H9 (cell line): ENCODE data around the gene ABHD8. TPM values are rescaled to one million over a fixed set of nuclear protein-coding genes. Genes with fewer than 3 reads are reported as not detected.

Experiments used
- DNase-seq: peaks from one replicate; pipeline ENCODE4 v3.0.0-alpha.2; 2017
- H2AFZ ChIP-seq: one replicate; pipeline ENCODE4 v1.6.1; 2013; ENCODE audit warnings: mild to moderate bottlenecking, low read length, control low read depth, moderate library complexity
- H2AK5ac ChIP-seq: 2 replicates; pipeline ENCODE4 v1.6.1; 2013; ENCODE audit warnings: low read length, control low read depth, mixed read lengths; ENCODE audit not compliant: insufficient read length
- H2BK120ac ChIP-seq: one replicate; pipeline ENCODE4 v1.6.1; 2013; ENCODE audit warnings: low read depth, mild to moderate bottlenecking, low read length, control low read depth, inconsistent platforms; ENCODE audit not compliant: poor library complexity, severe bottlenecking
- H2BK12ac ChIP-seq: 2 replicates; pipeline ENCODE4 v1.6.1; 2013; ENCODE audit warnings: low read length, control low read depth, mixed read lengths, low read depth; ENCODE audit not compliant: insufficient read length
- H2BK15ac ChIP-seq: 2 replicates; pipeline ENCODE4 v1.6.1; 2013; ENCODE audit warnings: low read depth, low read length, control low read depth
- H2BK20ac ChIP-seq: one replicate; pipeline ENCODE4 v1.6.1; 2013; ENCODE audit warnings: low read depth, mild to moderate bottlenecking, low read length, control low read depth, inconsistent platforms; ENCODE audit not compliant: poor library complexity, severe bottlenecking
- H2BK5ac ChIP-seq: 2 replicates; pipeline ENCODE4 v1.6.1; 2013; ENCODE audit warnings: low read length, control low read depth, mixed read lengths; ENCODE audit not compliant: insufficient read length
- H3K14ac ChIP-seq: 2 replicates; pipeline ENCODE4 v1.6.1; 2013; ENCODE audit warnings: low read length, control low read depth; ENCODE audit not compliant: insufficient read depth
- H3K18ac ChIP-seq: 2 replicates; pipeline ENCODE4 v1.6.1; 2013; ENCODE audit warnings: low read depth, mild to moderate bottlenecking, mixed read lengths, low read length, control low read depth; ENCODE audit not compliant: insufficient read length
- H3K23ac ChIP-seq: 2 replicates; pipeline ENCODE4 v1.6.1; 2013; ENCODE audit warnings: low read length, control low read depth, mixed read lengths, low read depth; ENCODE audit not compliant: insufficient read length
- H3K23me2 ChIP-seq: 2 replicates; pipeline ENCODE4 v1.6.1; 2013; ENCODE audit warnings: low read depth, mild to moderate bottlenecking, mixed read lengths, low read length, control low read depth; ENCODE audit not compliant: insufficient read length, poor library complexity, severe bottlenecking
- H3K27ac ChIP-seq: 2 replicates; pipeline ENCODE4 v1.5.1; 2013; ENCODE audit warnings: low read length, control low read depth, mixed read lengths, low read depth; ENCODE audit not compliant: insufficient read length
- H3K27me3 ChIP-seq: 2 replicates; pipeline ENCODE4 v1.6.1; 2013; ENCODE audit warnings: low read length, control low read depth, inconsistent platforms; ENCODE audit not compliant: insufficient read depth
- H3K4ac ChIP-seq: 2 replicates; pipeline ENCODE4 v1.6.1; 2013; ENCODE audit warnings: low read depth, mild to moderate bottlenecking, control low read depth, inconsistent platforms, low read length, moderate library complexity
- H3K4me1 ChIP-seq: 2 replicates; pipeline ENCODE4 v1.6.1; 2013; ENCODE audit warnings: low read length, control low read depth, inconsistent platforms; ENCODE audit not compliant: insufficient read depth
- H3K4me2 ChIP-seq: 2 replicates; pipeline ENCODE4 v1.6.1; 2013; ENCODE audit warnings: low read length, control low read depth, mixed read lengths; ENCODE audit not compliant: insufficient read length, insufficient read depth
- H3K56ac ChIP-seq: 2 replicates; pipeline ENCODE4 v1.6.1; 2013; ENCODE audit warnings: low read depth, mild to moderate bottlenecking, mixed read lengths, low read length, control low read depth; ENCODE audit not compliant: insufficient read length
- H3K79me1 ChIP-seq: 2 replicates; pipeline ENCODE4 v1.6.1; 2013; ENCODE audit warnings: low read depth, mild to moderate bottlenecking, moderate library complexity, low read length, control low read depth, inconsistent platforms; ENCODE audit not compliant: insufficient read depth, poor library complexity, severe bottlenecking
- H3K79me2 ChIP-seq: 2 replicates; pipeline ENCODE4 v1.6.1; 2013; ENCODE audit warnings: low read length, control low read depth, inconsistent platforms; ENCODE audit not compliant: insufficient read depth
- H3K9ac ChIP-seq: 2 replicates; pipeline ENCODE4 v1.6.1; 2013; ENCODE audit warnings: low read length, control low read depth, mixed read lengths; ENCODE audit not compliant: insufficient read length; ENCODE audit errors: extremely low read depth
- H3K9me3 ChIP-seq: one replicate; pipeline ENCODE4 v1.6.1; 2013; ENCODE audit warnings: low read depth, low read length, inconsistent platforms; ENCODE audit not compliant: control insufficient read depth
- H3T11ph ChIP-seq: one replicate; pipeline ENCODE4 v1.6.1; 2013; ENCODE audit warnings: mild to moderate bottlenecking, low read length, control low read depth, inconsistent platforms
- H4K20me1 ChIP-seq: one replicate; pipeline ENCODE4 v1.6.1; 2013; ENCODE audit not compliant: control insufficient read depth, insufficient read length, insufficient read depth
- H4K5ac ChIP-seq: 2 replicates; pipeline ENCODE4 v1.6.1; 2013; ENCODE audit warnings: low read depth, mild to moderate bottlenecking, mixed read lengths, low read length, control low read depth; ENCODE audit not compliant: insufficient read length
- H4K8ac ChIP-seq: replicated peaks from 2 replicates; pipeline ENCODE4 v1.6.1; 2013; ENCODE audit warnings: low read length, control low read depth, mixed read lengths, low read depth; ENCODE audit not compliant: insufficient read length
- H4K91ac ChIP-seq: 2 replicates; pipeline ENCODE4 v1.6.1; 2013; ENCODE audit warnings: low read depth, mild to moderate bottlenecking, moderate library complexity, mixed read lengths, low read length, control low read depth; ENCODE audit not compliant: insufficient read length
- H3K27ac Mint-ChIP-seq, 3 experiments: 2 replicates in 2 of 3; 3 replicates in 1 of 3; pipeline ENCODE4 v1.8.0; 2020 to 2021; ENCODE audit warnings: mixed read lengths in 3 of 3, mild to moderate bottlenecking in 1 of 3, moderate library complexity in 1 of 3
- H3K27me3 Mint-ChIP-seq: 2 replicates; pipeline ENCODE4 v1.8.0; 2021; ENCODE audit warnings: low read depth, mild to moderate bottlenecking, moderate library complexity, mixed read lengths
- H3K36me3 Mint-ChIP-seq, 3 experiments: 2 replicates in 2 of 3; 3 replicates in 1 of 3; pipeline ENCODE4 v1.8.0; 2020 to 2021; ENCODE audit warnings: low read depth in 3 of 3, mixed read lengths in 3 of 3; ENCODE audit not compliant: insufficient read depth in 1 of 3
- H3K4me1 Mint-ChIP-seq, 2 experiments: 2 replicates each; pipeline ENCODE4 v1.8.0; 2020; ENCODE audit warnings: mixed read lengths in 2 of 2
- H3K4me3 Mint-ChIP-seq, 2 experiments: 2 replicates in 1 of 2; 3 replicates in 1 of 2; pipeline ENCODE4 v1.8.0; 2020 to 2021; ENCODE audit warnings: mild to moderate bottlenecking in 2 of 2, mixed read lengths in 2 of 2, moderate library complexity in 1 of 2
- H3K9me3 Mint-ChIP-seq, 2 experiments: 2 replicates in 1 of 2; 3 replicates in 1 of 2; pipeline ENCODE4 v1.8.0; 2020; ENCODE audit warnings: mild to moderate bottlenecking in 2 of 2, mixed read lengths in 2 of 2, moderate library complexity in 1 of 2
- CTCF ChIP-seq: fragments of 200-600 bp; sonication (generic); conservative IDR thresholded peaks from 3 replicates; pipeline ENCODE4 v1.8.0; 2021; ENCODE audit warnings: antibody characterized with exemption, mild to moderate bottlenecking
- WGBS: extraction: QIAGEN DNeasy Blood & Tissue Kit; methylation state at CpG from one replicate; pipeline ENCODE4 v1.1.7; 2013; ENCODE audit warnings: missing lambda C conversion rate, low lambda C conversion rate, mixed read lengths; ENCODE audit not compliant: insufficient read length; ENCODE audit errors: extremely low coverage; 5-methylcytosine and 5-hydroxymethylcytosine counted together
- total RNA-seq: library from RNA; stranded (reverse); gene quantifications from 2 replicates; pipeline ENCODE4 v1.2.1, GENCODE V29; 2021

Gene ABHD8
- total RNA-seq, 1 experiment from 2014 or later: 11.7 TPM

GRCh38 chr19:17305216-17305516, 1.9 kb upstream of the ABHD8 start:
- H3K27me3 ChIP-seq: no peaks in the 10 kb centered on the region
- H3K56ac ChIP-seq: no peak overlapping the region
- H2BK5ac ChIP-seq: no peak overlapping the region
- peaks cover 3% of the 10 kb centered on the region; the same call in 1 of the 2 replicates for H3K4me1 ChIP-seq
- peak overlapping the region; percentile 1 to 97; a peak in 4 of 5 replicates for H3K4me3 Mint-ChIP-seq
- H2AK5ac ChIP-seq: no peak overlapping the region
- no peaks in the 10 kb centered on the region for H4K20me1 ChIP-seq
- no peak for DNase-seq
- H3K4me2 ChIP-seq: peak overlapping the region; percentile 27
- H2BK15ac ChIP-seq: no peak overlapping the region
- peaks cover 3 to 11% (median 7%) of the 10 kb centered on the region in 3 experiments; a peak in 6 of 7 replicates for H3K36me3 Mint-ChIP-seq
- H4K8ac ChIP-seq: no peak overlapping the region
- H3K23me2 ChIP-seq: peaks cover 8% of the 10 kb centered on the region
- no peaks in the 10 kb centered on the region for H3K9me3 Mint-ChIP-seq
- H3K4ac ChIP-seq: no peak overlapping the region
- no peak overlapping the region for H4K91ac ChIP-seq
- no peak overlapping the region for H3K18ac ChIP-seq
- H4K5ac ChIP-seq: no peak overlapping the region
- no peaks in the 10 kb centered on the region for H3K9me3 ChIP-seq
- H3K27ac ChIP-seq: no peak overlapping the region
- H2AFZ ChIP-seq: no peak overlapping the region
- no peaks in the 10 kb centered on the region for H3K79me1 ChIP-seq
- TF ChIP-seq CTCF: no peak
- H3K9ac ChIP-seq: no peak overlapping the region
- H2BK120ac ChIP-seq: no peak overlapping the region
- no CpG with 5 or more reads among the region's 7 CpGs for WGBS
- no peaks in the 10 kb centered on the region for H3K79me2 ChIP-seq
- peaks cover 25 to 40% of the 10 kb centered on the region in 2 experiments for H3K4me1 Mint-ChIP-seq
- no peak overlapping the region for H3K14ac ChIP-seq
- peak overlapping the region; percentile 7 to 41 (median 27); a peak in 3 of 7 replicates for H3K27ac Mint-ChIP-seq
- H2BK12ac ChIP-seq: no peak overlapping the region
- H3T11ph ChIP-seq: no peak overlapping the region
- no peaks in the 10 kb centered on the region; the same call in 1 of the 2 replicates for H3K27me3 Mint-ChIP-seq
- H3K23ac ChIP-seq: no peak overlapping the region
- H2BK20ac ChIP-seq: no peak overlapping the region
